SHP77 (cell line): ENCODE data around the gene SPAST.
A peak's percentile ranks its signal among the peaks of the same experiment; 100 is the strongest.
"Not testable (repeated sequence)": the region's sequence is repeated elsewhere in the genome, so short reads cannot be mapped to it uniquely, and the experiment has no call there.

Experiments
- DNase-seq, 2 experiments: peaks; one replicate each; lab custom pipeline; 2025; lab: John Stamatoyannopoulos, UW

Gene SPAST, protein sequence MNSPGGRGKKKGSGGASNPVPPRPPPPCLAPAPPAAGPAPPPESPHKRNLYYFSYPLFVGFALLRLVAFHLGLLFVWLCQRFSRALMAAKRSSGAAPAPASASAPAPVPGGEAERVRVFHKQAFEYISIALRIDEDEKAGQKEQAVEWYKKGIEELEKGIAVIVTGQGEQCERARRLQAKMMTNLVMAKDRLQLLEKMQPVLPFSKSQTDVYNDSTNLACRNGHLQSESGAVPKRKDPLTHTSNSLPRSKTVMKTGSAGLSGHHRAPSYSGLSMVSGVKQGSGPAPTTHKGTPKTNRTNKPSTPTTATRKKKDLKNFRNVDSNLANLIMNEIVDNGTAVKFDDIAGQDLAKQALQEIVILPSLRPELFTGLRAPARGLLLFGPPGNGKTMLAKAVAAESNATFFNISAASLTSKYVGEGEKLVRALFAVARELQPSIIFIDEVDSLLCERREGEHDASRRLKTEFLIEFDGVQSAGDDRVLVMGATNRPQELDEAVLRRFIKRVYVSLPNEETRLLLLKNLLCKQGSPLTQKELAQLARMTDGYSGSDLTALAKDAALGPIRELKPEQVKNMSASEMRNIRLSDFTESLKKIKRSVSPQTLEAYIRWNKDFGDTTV

DNA sequence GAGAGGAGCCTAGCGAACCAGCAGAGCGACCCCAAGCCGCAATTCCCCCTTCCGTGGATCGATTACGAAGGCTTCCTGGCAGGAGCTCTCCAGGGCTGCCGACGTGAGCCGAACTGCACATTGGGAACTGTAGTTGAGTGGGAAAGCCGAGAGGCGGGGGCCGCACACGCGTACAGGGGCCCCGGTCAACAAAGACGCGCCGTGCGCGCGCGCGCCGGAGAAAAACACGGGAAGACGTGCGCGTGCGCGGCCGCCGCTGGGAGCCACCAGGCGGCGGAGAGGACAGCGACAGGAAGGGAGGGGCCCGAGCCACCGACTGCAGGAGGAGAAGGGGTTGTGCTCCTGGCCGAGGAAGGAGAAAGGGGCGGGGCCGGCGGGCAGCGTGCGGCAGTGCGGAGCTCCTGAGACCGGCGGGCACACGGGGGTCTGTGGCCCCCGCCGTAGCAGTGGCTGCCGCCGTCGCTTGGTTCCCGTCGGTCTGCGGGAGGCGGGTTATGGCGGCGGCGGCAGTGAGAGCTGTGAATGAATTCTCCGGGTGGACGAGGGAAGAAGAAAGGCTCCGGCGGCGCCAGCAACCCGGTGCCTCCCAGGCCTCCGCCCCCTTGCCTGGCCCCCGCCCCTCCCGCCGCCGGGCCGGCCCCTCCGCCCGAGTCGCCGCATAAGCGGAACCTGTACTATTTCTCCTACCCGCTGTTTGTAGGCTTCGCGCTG, at the start of gene SPAST:
SPAST (plus strand) TSS at position 247 of the 711 bp plus-strand sequence; CDS start at position 523, 276 bp downstream.
- DNase-seq, result peak; percentile 95 to 97

GRCh38 chr2:32018789-32019482, 44.4 kb upstream of the SPAST start:
- DNase-seq, result not testable (repeated sequence)

DNA sequence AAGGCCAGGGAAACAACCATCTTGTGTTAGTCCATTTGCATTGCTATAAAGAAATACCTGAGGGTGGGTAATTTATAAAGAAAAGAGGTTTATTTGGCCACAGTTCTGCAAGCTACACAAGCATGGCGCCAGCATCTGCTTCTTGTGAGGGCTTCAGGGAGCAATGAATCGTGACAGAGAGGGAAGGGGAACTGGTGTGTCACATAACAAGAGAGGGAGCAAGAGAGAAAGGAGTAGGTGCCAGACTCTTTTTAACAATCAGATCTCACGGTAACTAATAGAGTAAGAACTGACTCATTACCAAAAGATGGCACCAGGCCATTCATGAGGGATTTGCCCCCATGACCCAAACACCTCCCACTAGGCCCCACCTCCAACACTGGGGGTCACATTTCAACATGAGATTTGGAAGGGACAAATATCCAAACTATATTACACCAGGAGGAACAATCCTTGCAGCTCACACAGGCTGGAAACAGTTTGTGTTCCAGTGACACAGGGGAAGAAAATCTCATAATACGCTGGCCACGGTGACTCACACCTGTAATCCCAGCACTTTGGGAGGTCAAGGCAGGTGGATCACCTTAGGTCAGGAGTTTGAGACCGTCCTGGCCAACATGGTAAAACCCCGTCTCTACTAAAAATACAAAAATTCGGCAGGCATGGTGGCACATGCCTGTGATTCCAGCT, 29.0 kb upstream of the SPAST start:
- not testable (repeated sequence) for DNase-seq

GRCh38 chr2:32039447-32040219, 23.7 kb upstream of the SPAST start, which contains the start of gene DPY30:
TSS of gene DPY30 (minus strand) at chr2:32039805. CDS start at chr2:32039456, 349 bp downstream.
- DNase-seq, result peak; percentile 80 to 91

DNA sequence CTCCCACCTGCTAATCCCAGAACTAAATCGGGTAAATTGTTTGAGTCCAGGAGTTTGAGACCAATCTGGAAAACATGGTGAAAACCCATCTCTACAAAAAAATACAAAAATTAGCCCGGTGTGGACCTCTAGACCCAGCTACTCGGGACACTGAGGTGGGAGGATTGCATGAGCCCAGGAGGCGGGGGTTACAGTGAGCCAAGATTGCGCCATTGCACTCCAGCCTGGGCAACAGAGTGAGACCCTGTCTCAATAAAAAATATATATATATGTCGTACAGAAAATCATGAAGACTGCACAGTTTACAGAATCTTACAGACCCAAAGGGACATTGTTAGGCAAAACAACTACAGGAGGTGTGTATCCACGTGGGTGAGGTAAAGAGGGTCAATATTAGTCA, 19.8 kb upstream of the SPAST start:
- DNase-seq, result no peak

DNA sequence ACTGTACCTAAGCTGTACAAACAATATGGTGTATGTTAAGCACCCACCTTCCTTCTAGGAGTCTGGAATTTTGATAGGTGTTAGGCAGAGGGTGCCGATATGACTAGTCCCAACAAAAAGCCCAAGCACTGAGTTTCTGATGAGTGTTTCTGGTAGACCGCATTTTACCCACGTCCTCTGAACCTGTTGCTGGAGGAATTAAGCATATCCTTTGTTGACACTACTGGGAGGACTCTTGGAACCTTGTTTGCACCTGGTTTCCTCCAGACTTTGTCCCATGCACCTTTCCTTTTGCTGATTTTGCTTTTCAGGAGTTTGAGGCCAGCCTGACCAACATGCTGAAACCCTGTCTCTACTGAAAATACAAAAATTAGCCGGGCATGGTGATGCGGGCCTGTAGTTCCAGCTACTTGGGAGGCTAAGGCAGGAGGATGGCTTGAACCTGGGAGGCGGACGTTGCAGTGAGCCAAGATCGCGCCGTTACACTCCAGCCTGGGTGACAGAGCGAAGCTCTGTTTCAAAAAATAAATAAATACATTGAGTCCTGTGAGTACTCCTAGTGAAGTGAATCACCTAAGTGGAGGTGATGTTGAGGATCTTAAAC, 11.4 kb upstream of the SPAST start:
- DNase-seq, result no peak

- not testable (repeated sequence) for DNase-seq
These were observed 8.8 kb upstream of the SPAST start for GRCh38 chr2:32054583-32054982.

- DNase-seq, result no peak
These were observed 5.2 kb upstream of the SPAST start for GRCh38 chr2:32058130-32058529.

DNA sequence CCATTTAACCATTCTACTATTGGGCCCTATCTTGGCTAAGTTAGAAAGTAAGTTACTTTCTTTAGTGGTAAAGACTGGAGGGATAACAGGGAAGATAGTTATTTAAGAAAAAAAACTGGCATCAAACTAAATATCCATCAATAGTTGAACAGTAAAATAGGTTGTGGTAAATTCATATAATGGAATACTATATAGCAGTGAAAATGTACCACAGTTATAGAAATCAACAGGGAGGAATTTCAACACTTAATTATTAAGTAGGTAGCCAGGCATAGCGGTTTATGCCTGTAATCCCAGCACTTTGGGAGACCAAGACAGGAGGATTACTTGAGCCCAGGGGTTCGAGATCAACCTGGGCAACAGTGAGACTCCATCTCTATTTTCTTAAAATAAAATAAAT, 3.1 kb upstream of the SPAST start:
- DNase-seq, result no peak

GRCh38 chr2:32061430-32061829, 1.9 kb upstream of the SPAST start:
- no peak for DNase-seq

- peak; percentile 16 to 19 for DNase-seq
These were observed 1.1 kb upstream of the SPAST start for GRCh38 chr2:32061973-32062861.

- DNase-seq, result no peak
These were observed 755 bp downstream of the SPAST start for GRCh38 chr2:32064021-32064601.

DNA sequence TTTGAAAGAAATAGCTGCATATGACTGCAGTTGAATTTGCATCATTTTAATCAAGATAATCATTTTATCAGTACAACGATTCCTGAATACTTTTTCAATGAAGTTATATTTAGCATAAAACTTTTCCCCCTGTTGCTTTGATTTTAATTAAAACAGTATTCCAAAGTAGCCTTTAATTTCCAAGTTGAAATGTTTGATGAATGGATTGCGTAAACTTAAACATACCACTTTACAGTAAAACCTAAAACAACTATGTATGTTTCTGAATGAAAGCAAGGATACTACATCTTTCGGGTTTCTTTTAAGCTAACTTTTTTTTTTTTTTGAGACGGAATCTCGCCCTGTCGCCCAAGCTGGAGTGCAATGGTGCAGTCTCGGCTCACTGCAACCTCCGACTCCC, 1.4 kb downstream of the SPAST start:
- no peak for DNase-seq

- no peak for DNase-seq
These were observed 4.2 kb downstream of the SPAST start for GRCh38 chr2:32067549-32067948.

- DNase-seq, result no peak
These were observed 10.8 kb downstream of the SPAST start for GRCh38 chr2:32074134-32074506.

DNA sequence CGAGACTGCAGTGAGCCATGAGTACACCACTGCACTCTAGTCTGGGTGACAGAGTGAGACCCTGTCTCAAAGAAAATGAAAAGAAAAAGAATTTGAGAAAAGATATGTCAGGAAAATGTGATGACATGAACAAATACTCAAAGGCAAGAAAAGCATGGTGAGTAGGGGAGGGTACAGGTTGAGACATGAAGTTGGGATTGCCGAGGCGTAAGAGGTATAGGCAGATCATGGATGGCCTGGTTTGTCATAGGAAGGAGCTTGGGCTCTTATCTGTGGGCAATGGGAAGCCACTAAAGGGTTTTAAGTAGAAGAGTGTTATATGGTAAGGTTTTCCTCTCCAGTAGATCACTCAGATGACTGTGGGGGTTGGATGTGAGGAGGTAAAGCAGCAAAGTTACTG, 32.3 kb downstream of the SPAST start:
- DNase-seq, result no peak

DNA sequence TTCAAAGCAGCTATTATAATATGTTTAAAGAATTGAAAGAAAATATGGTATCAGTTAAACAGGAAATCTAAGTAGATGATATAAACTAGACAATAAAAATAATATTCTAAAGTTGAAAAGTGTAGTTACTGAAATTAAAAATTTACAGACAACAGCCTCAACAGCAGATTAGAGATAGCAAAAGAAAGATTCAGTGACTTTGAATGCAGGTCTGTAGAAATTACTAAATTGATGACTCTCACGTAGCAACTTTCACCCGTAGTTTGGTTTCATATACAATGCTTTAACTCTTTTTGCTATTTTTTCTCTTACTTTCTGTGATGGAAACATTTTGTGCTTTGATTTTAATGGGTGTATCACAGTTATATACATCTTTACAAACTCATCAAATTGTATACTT, 44.8 kb downstream of the SPAST start:
- DNase-seq, result no peak

GRCh38 chr2:32118055-32118454, 54.7 kb downstream of the SPAST start:
- DNase-seq, result no peak

GRCh38 chr2:32119161-32119560, 55.8 kb downstream of the SPAST start:
- no peak for DNase-seq
